ENCODE data around the gene TMEM184B.

- TF ChIP-seq CTCF (conservative IDR thresholded peaks at IDR 0.05; ENCODE audit: low read length) (no peak), EZH2phosphoT487 (IDR thresholded peaks at IDR 0.05; ENCODE audit: borderline replicate concordance) (no peak)
Observed at GRCh38 chr22:38208551-38208968, 64.2 kb downstream of the TMEM184B start.

Measured in Loucy (cell line).